HL-60 (cell line): ENCODE results near the gene CNTNAP2.

Source experiments
- GABPA ChIP-seq: IDR thresholded peaks from 2 replicates; pipeline ENCODE4 v1.6.1; 2012; ENCODE audit warnings: low read depth
- POLR2AphosphoS5 ChIP-seq: IDR thresholded peaks from 2 replicates; pipeline ENCODE4 v1.6.1; 2012; ENCODE audit warnings: low read depth
- SPI1 ChIP-seq: IDR thresholded peaks from 2 replicates; pipeline ENCODE4 v1.6.1; 2012; ENCODE audit warnings: low read depth, mild to moderate bottlenecking, borderline replicate concordance
- TF ChIP-seq, protein P1 (sequence below): IDR thresholded peaks from one replicate; pipeline ENCODE4 v1.5.1; 2011; ENCODE audit warnings: low read length, control low read depth, inconsistent platforms; ENCODE audit not compliant: insufficient read depth
- TF ChIP-seq, protein P2 (sequence below): IDR thresholded peaks from 2 replicates; pipeline ENCODE4 v1.6.1; 2012; ENCODE audit warnings: low read depth; ENCODE audit not compliant: insufficient replicate concordance

DNA sequence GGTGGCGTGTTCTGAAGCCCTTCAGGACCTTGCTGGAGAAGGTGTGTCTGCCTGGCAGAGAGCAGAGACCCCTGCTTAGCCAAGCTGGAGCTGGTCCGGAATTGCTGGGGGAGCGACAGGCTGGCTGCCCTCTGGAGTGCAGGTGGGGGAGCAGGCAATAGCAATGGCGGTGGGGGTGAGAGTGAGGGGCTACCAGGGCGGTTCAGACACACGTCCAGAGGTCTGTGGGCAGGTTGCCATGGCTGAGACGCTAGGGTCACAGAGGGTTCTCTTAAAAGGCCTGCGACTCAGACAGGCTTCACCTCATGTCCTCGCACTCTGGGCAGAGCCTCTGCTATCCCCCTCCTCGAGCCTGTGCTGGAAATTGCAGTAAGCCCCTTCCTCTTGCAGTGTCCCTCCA is 2144.9 kb downstream of the CNTNAP2 start:
- TF ChIP-seq POLR2AphosphoS5 (no peak), GABPA (no peak), SPI1 (no peak)
- TF ChIP-seq, protein P1, sequence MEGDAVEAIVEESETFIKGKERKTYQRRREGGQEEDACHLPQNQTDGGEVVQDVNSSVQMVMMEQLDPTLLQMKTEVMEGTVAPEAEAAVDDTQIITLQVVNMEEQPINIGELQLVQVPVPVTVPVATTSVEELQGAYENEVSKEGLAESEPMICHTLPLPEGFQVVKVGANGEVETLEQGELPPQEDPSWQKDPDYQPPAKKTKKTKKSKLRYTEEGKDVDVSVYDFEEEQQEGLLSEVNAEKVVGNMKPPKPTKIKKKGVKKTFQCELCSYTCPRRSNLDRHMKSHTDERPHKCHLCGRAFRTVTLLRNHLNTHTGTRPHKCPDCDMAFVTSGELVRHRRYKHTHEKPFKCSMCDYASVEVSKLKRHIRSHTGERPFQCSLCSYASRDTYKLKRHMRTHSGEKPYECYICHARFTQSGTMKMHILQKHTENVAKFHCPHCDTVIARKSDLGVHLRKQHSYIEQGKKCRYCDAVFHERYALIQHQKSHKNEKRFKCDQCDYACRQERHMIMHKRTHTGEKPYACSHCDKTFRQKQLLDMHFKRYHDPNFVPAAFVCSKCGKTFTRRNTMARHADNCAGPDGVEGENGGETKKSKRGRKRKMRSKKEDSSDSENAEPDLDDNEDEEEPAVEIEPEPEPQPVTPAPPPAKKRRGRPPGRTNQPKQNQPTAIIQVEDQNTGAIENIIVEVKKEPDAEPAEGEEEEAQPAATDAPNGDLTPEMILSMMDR, result no peak
- TF ChIP-seq, protein P2, sequence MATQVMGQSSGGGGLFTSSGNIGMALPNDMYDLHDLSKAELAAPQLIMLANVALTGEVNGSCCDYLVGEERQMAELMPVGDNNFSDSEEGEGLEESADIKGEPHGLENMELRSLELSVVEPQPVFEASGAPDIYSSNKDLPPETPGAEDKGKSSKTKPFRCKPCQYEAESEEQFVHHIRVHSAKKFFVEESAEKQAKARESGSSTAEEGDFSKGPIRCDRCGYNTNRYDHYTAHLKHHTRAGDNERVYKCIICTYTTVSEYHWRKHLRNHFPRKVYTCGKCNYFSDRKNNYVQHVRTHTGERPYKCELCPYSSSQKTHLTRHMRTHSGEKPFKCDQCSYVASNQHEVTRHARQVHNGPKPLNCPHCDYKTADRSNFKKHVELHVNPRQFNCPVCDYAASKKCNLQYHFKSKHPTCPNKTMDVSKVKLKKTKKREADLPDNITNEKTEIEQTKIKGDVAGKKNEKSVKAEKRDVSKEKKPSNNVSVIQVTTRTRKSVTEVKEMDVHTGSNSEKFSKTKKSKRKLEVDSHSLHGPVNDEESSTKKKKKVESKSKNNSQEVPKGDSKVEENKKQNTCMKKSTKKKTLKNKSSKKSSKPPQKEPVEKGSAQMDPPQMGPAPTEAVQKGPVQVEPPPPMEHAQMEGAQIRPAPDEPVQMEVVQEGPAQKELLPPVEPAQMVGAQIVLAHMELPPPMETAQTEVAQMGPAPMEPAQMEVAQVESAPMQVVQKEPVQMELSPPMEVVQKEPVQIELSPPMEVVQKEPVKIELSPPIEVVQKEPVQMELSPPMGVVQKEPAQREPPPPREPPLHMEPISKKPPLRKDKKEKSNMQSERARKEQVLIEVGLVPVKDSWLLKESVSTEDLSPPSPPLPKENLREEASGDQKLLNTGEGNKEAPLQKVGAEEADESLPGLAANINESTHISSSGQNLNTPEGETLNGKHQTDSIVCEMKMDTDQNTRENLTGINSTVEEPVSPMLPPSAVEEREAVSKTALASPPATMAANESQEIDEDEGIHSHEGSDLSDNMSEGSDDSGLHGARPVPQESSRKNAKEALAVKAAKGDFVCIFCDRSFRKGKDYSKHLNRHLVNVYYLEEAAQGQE, result no peak
